ENCODE data around the gene MRNIP.

MRNIP gene

GRCh38 chr5:179804555-179804947 lies 54.1 kb downstream of the MRNIP start:
- Histone ChIP-seq H3K27ac (ENCODE audit: low read length) (peak overlapping the region; percentile 75), H3K36me3 (ENCODE audit: control insufficient read depth in 1 of 2, insufficient read depth in 2 of 2, low read length in 2 of 2) (peaks cover 0 to 13% of the 10 kb centered on the region in 2 donors), H3K27me3 (ENCODE audit: low read depth, low read length) (no peaks in the 10 kb centered on the region), H3K4me3 (ENCODE audit: low read depth in 1 of 2, low read length in 2 of 2) (peak overlapping the region; percentile 59 to 73), H3K4me1 (ENCODE audit: control insufficient read depth in 1 of 2, insufficient read depth in 2 of 2, low read length in 2 of 2) (peaks cover 23 to 35% of the 10 kb centered on the region in 2 donors), H3K9me3 (ENCODE audit: control insufficient read depth in 1 of 2, low read length in 2 of 2) (no peaks in the 10 kb centered on the region)

DNA sequence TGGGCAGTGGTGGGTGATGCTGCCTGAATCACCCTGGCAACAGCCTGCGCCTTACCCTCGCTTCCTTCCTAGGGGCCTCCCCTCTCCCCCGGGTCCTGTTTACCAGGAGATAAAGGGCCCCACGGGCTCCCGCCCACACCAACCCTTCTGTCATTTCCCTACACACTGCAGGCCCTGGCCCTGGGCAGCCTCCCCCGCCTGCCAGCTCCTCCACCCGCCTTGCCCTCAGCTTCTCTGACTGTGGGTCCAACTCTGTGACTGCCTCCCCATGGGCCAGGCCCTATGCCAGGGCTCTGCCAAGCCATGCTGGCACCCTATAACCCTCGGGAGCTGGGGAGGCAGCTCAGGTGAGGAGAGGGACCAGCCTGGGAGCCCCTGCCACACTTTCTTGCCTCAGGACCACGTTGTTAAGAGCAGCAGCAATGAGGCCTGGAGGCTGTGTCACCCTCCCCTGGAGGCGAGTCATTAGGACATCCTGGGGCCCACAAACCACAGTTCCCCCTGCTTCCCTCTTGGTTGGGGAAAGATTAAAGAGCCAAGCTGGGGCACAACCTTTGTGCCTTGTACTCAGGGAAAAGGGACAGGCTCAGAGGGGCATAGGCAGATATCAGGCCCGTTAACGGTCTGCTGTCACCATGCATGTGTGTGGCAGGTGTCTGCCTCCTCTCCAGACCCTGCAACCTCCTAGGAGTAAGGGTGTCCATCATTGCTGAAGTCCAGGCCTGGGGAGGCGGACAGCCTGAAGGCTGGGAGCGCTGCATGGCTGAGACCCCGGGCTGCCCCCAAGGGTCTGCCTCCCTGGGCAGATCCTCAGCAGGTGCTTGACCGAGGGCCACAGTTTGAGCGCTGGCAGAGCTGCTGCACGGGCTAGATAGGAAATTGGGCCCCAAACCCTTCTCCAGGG lies 54.7 kb downstream of the MRNIP start:
- Histone ChIP-seq H3K4me3 (ENCODE audit: low read depth in 1 of 2, low read length in 2 of 2) (peak overlapping the region in 1 of 2 donors; percentile 59), H3K4me1 (ENCODE audit: control insufficient read depth in 1 of 2, insufficient read depth in 2 of 2, low read length in 2 of 2) (peaks cover 23 to 35% of the 10 kb centered on the region in 2 donors), H3K9me3 (ENCODE audit: control insufficient read depth in 1 of 2, low read length in 2 of 2) (no peaks in the 10 kb centered on the region), H3K27me3 (ENCODE audit: low read depth, low read length) (no peaks in the 10 kb centered on the region), H3K27ac (ENCODE audit: low read length) (no peak overlapping the region), H3K36me3 (ENCODE audit: control insufficient read depth in 1 of 2, insufficient read depth in 2 of 2, low read length in 2 of 2) (peaks cover 4 to 19% of the 10 kb centered on the region in 2 donors)

GRCh38 chr5:179802950-179803562 lies 55.6 kb downstream of the MRNIP start:
- H3K36me3 ChIP-seq (ENCODE audit: control insufficient read depth in 1 of 2, insufficient read depth in 2 of 2, low read length in 2 of 2), result peaks cover 10 to 28% of the 10 kb centered on the region in 2 donors
- H3K27me3 ChIP-seq (ENCODE audit: low read depth, low read length), result no peaks in the 10 kb centered on the region
- no peak overlapping the region for H3K4me3 ChIP-seq (ENCODE audit: low read depth in 1 of 2, low read length in 2 of 2)
- no peak overlapping the region for H3K27ac ChIP-seq (ENCODE audit: low read length)
- peaks cover 23 to 35% of the 10 kb centered on the region in 2 donors for H3K4me1 ChIP-seq (ENCODE audit: control insufficient read depth in 1 of 2, insufficient read depth in 2 of 2, low read length in 2 of 2)
- H3K9me3 ChIP-seq (ENCODE audit: control insufficient read depth in 1 of 2, low read length in 2 of 2), result no peaks in the 10 kb centered on the region

GRCh38 chr5:179802207-179802883 lies 56.3 kb downstream of the MRNIP start:
- peaks cover 23 to 35% of the 10 kb centered on the region in 2 donors for H3K4me1 ChIP-seq (ENCODE audit: control insufficient read depth in 1 of 2, insufficient read depth in 2 of 2, low read length in 2 of 2)
- no peaks in the 10 kb centered on the region for H3K9me3 ChIP-seq (ENCODE audit: control insufficient read depth in 1 of 2, low read length in 2 of 2)
- no peaks in the 10 kb centered on the region for H3K27me3 ChIP-seq (ENCODE audit: low read depth, low read length)
- H3K4me3 ChIP-seq (ENCODE audit: low read depth in 1 of 2, low read length in 2 of 2), result no peak overlapping the region
- H3K27ac ChIP-seq (ENCODE audit: low read length), result no peak overlapping the region
- H3K36me3 ChIP-seq (ENCODE audit: control insufficient read depth in 1 of 2, insufficient read depth in 2 of 2, low read length in 2 of 2), result peaks cover 10 to 34% of the 10 kb centered on the region in 2 donors

- no peaks in the 10 kb centered on the region for H3K9me3 ChIP-seq (ENCODE audit: control insufficient read depth in 1 of 2, low read length in 2 of 2)
- peaks cover 23 to 39% of the 10 kb centered on the region in 2 donors for H3K4me1 ChIP-seq (ENCODE audit: control insufficient read depth in 1 of 2, insufficient read depth in 2 of 2, low read length in 2 of 2)
- no peak overlapping the region for H3K4me3 ChIP-seq (ENCODE audit: low read depth in 1 of 2, low read length in 2 of 2)
- H3K27ac ChIP-seq (ENCODE audit: low read length), result no peak overlapping the region
- peaks cover 15 to 34% of the 10 kb centered on the region in 2 donors for H3K36me3 ChIP-seq (ENCODE audit: control insufficient read depth in 1 of 2, insufficient read depth in 2 of 2, low read length in 2 of 2)
- H3K27me3 ChIP-seq (ENCODE audit: low read depth, low read length), result no peaks in the 10 kb centered on the region
These were observed 57.1 kb downstream of the MRNIP start for GRCh38 chr5:179801304-179802206.

GRCh38 chr5:179800696-179801201 lies 57.9 kb downstream of the MRNIP start:
- Histone ChIP-seq H3K4me1 (ENCODE audit: control insufficient read depth in 1 of 2, insufficient read depth in 2 of 2, low read length in 2 of 2) (peaks cover 23 to 40% of the 10 kb centered on the region in 2 donors), H3K36me3 (ENCODE audit: control insufficient read depth in 1 of 2, insufficient read depth in 2 of 2, low read length in 2 of 2) (peaks cover 15 to 34% of the 10 kb centered on the region in 2 donors), H3K27me3 (ENCODE audit: low read depth, low read length) (no peaks in the 10 kb centered on the region), H3K27ac (ENCODE audit: low read length) (no peak overlapping the region), H3K9me3 (ENCODE audit: control insufficient read depth in 1 of 2, low read length in 2 of 2) (no peaks in the 10 kb centered on the region), H3K4me3 (ENCODE audit: low read depth in 1 of 2, low read length in 2 of 2) (no peak overlapping the region)

DNA sequence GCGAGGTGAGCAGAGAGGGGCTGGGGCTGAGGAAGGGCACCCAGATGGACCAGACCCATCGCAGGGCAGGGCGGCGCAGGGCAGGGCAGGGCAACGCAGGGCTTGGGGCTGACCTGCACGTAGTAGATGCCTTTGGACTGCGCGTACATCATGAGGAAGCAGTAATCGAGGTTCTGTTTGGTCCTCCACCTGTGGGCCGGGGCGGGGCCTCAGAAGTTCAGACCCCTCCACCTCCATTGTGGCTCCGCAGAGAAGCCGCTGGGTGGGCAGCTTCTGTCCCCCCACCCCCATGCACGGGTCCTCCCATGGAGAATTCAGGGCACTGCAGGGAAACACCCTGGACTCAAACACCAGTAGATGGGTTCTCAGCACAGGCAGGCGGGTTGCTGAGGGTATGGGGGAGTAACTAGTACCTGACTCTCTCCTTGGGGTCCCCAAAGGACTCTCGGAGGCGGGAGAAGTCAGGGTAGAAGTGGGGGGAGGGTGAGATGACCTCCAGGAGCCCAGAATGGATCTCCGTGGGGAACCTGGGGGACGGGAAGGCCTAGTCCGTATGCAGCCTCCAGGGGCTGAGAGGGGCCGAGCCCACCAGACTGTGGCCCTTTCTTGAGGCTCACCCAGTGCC lies 58.4 kb downstream of the MRNIP start:
- peaks cover 22 to 42% of the 10 kb centered on the region in 2 donors for H3K4me1 ChIP-seq (ENCODE audit: control insufficient read depth in 1 of 2, insufficient read depth in 2 of 2, low read length in 2 of 2)
- no peaks in the 10 kb centered on the region for H3K9me3 ChIP-seq (ENCODE audit: control insufficient read depth in 1 of 2, low read length in 2 of 2)
- H3K27me3 ChIP-seq (ENCODE audit: low read depth, low read length), result no peaks in the 10 kb centered on the region
- H3K27ac ChIP-seq (ENCODE audit: low read length), result no peak overlapping the region
- H3K36me3 ChIP-seq (ENCODE audit: control insufficient read depth in 1 of 2, insufficient read depth in 2 of 2, low read length in 2 of 2), result peaks cover 15 to 34% of the 10 kb centered on the region in 2 donors
- H3K4me3 ChIP-seq (ENCODE audit: low read depth in 1 of 2, low read length in 2 of 2), result no peak overlapping the region

DNA sequence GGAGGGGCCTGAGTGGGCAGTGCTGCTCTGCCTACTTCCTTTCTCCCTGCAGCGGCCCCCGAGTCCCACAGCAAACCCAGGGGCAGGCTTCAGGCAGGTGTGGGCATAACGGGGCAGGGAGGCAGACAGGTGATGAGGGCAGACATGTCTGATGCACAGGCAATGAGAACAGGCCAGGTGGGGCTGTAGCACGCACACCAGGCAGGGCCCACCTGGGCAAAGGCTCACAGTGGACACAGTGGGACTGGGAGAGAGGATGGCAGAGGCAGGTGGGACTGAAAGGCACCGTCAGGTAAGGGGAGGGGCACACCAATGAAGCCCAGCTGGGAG lies 59.0 kb downstream of the MRNIP start:
- H3K27ac ChIP-seq (ENCODE audit: low read length), result no peak overlapping the region
- no peak overlapping the region for H3K4me3 ChIP-seq (ENCODE audit: low read depth in 1 of 2, low read length in 2 of 2)
- no peaks in the 10 kb centered on the region for H3K27me3 ChIP-seq (ENCODE audit: low read depth, low read length)
- H3K4me1 ChIP-seq (ENCODE audit: control insufficient read depth in 1 of 2, insufficient read depth in 2 of 2, low read length in 2 of 2), result peaks cover 16 to 42% of the 10 kb centered on the region in 2 donors
- peaks cover 15 to 34% of the 10 kb centered on the region in 2 donors for H3K36me3 ChIP-seq (ENCODE audit: control insufficient read depth in 1 of 2, insufficient read depth in 2 of 2, low read length in 2 of 2)
- no peaks in the 10 kb centered on the region for H3K9me3 ChIP-seq (ENCODE audit: control insufficient read depth in 1 of 2, low read length in 2 of 2)

DNA sequence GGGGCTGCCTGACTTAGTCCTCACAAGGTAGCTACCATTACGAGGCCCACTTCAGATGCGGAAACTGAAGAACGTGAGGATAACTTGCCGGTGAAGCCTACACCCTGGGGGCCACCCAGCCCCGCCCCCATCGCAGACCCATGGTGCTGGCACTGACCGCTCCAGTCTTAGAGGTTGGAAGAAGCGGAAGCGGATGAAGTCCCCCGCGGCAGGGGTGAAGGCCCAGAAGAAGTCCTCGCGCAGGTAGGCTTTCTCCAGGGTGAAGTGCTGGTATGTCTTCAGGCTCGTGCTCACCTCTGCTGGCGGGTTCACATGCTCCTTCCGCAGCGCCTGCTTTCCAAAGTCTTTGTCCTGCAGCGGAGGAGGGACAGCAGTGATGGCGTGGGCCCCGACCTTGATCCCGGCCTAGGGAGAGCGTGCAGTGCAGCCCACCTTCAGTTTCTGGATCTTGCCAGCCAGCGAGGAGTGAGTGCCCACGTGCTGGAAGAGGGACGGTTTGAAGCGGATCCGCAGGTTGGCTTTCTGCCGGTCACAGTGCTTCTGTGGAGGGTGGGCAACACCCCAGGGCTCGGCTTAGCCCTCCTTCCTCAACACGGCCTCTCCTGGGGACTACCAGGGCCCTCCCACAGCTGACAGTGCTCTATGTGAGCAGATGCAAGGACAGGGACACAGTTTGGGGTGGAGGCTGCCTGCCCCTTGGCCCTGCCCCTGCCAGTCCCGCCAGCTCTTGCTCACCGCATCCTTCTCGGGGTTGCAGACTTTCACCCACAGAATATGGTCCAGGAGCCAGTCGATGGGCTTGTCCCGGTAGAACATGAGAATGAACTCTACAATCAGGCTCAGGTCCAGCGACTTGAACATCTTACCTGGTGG lies 59.6 kb downstream of the MRNIP start:
- Histone ChIP-seq H3K36me3 (ENCODE audit: control insufficient read depth in 1 of 2, insufficient read depth in 2 of 2, low read length in 2 of 2) (peaks cover 15 to 34% of the 10 kb centered on the region in 2 donors), H3K4me1 (ENCODE audit: control insufficient read depth in 1 of 2, insufficient read depth in 2 of 2, low read length in 2 of 2) (peaks cover 16 to 42% of the 10 kb centered on the region in 2 donors), H3K4me3 (ENCODE audit: low read depth in 1 of 2, low read length in 2 of 2) (no peak overlapping the region), H3K9me3 (ENCODE audit: control insufficient read depth in 1 of 2, low read length in 2 of 2) (no peaks in the 10 kb centered on the region), H3K27ac (ENCODE audit: low read length) (no peak overlapping the region), H3K27me3 (ENCODE audit: low read depth, low read length) (no peaks in the 10 kb centered on the region)
